ENCODE measurements around the gene AFP.

AFP gene

GRCh38 chr4:73468170-73468569 is 32.1 kb downstream of the AFP start:
- DNase-seq: no peak

DNA sequence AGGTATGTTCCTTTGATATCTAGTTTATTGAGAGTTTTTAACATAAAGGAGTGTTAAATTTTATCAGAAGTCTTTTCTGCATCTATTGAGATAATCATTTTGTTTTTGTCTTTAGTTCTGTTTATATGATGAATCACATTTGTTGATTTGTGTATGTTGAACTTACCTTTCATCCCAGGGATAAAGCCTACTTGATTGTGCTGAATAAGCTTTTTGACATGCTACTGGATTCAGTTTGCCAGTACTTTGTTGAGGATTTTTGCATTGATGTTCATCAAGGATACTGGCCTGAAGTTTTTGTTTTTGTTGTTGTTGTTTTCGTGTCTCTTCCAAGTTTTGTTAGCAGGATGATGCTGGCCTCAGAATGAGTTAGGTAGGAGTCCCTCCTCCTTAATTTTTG is 34.7 kb downstream of the AFP start:
- no peak for DNase-seq

GRCh38 chr4:73477176-73477575 is 41.2 kb downstream of the AFP start:
- DNase-seq: no peak

DNA sequence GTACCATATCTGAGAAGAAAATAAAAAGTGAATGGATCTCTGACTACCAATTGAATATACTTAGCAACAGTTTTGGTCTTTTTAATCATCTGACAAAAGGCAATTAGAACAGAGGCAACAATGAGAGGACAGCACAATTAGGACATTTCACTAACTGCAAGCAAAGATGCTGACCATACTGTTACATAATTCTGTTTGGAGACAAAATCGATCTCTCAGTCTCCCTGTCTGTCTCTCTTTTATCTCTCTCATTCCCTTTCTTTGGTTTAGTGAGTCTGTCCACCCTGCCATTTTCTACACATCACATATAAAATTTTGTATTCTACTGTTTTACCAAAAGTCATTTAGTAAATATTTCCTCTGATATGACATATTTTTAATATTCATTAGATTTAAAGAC is 43.3 kb downstream of the AFP start:
- DNase-seq: no peak

- no peak for DNase-seq
Observed at GRCh38 chr4:73481358-73481757, 45.3 kb downstream of the AFP start, which contains the start of gene AFM. Gene AFM, plus strand, starts transcription at chr4:73481745. Its CDS starts 31 bp downstream, at chr4:73481776.

DNA sequence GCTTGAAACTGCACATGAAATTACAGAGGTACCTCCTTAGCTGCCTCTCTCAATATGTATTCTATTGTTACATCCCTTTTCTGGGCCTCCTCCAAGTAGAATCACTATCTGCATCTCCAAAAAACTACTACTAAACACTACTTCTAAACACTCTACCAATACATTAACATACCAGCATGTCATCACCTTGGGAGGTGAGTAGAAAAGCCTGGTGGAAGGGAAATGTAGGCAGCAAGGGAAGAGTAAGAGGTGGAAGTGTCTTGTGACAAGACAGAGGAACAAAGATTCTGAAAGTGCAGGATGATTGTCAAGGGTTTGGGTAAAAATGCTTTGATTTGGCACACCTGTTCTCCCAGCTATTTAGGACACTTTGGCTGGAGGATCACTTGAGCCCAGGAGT is 49.1 kb downstream of the AFP start:
- no peak for DNase-seq

- DNase-seq: no peak
Observed at GRCh38 chr4:73485596-73485995, 49.6 kb downstream of the AFP start.

GRCh38 chr4:73486497-73486896 is 50.5 kb downstream of the AFP start:
- no peak for DNase-seq

DNA sequence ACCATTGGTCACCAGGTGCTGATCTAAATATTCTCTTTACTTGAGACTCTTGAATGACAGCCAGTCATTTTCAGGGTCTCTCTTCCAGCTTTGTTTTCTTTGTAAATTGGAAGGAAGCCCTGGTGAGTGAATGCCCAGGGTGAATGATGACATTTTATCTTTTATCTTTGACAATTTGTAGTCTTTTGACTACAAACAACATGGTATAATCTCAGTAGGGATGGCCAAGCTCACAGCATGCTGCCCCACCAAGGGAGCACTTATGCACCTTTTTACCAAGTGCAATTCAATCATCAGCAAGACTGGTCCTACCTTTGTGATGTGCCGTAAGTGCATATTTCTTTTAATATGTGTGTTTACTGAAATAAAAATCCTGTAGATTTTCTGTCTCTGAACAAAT is 51.2 kb downstream of the AFP start:
- DNase-seq: no peak

- no peak for DNase-seq
Observed at GRCh38 chr4:73499996-73500765, 64.2 kb downstream of the AFP start.

- no peak for DNase-seq
Observed at GRCh38 chr4:73501664-73502265, 65.7 kb downstream of the AFP start.

- DNase-seq: no peak
Observed at GRCh38 chr4:73505567-73505966, 69.5 kb downstream of the AFP start.
